WTC11 (cell line): ENCODE results near the gene SIGLEC12.

Experiments used
- CTCF ChIP-seq: fragments of 200-600 bp; IDR thresholded peaks from 2 replicates; pipeline ENCODE4 v1.8.0; 2022; ENCODE audit warnings: antibody characterized with exemption
- E2F1 ChIP-seq: sonication (generic); formaldehyde crosslinking; IDR thresholded peaks from 2 replicates; pipeline ENCODE4 v1.8.0; 2022; ENCODE audit warnings: mild to moderate bottlenecking, missing genetic modification reagents
- E2F4 ChIP-seq: sonication (generic); formaldehyde crosslinking; IDR thresholded peaks from 2 replicates; pipeline ENCODE4 v1.8.1; 2022; ENCODE audit warnings: low read depth, mild to moderate bottlenecking, moderate library complexity, missing genetic modification reagents, borderline replicate concordance
- ELF4 ChIP-seq: sonication (generic); formaldehyde crosslinking; IDR thresholded peaks from 2 replicates; pipeline ENCODE4 v1.8.1; 2022; ENCODE audit warnings: low read depth, mild to moderate bottlenecking, moderate library complexity, missing genetic modification reagents
- FOXK1 ChIP-seq: sonication (generic); formaldehyde crosslinking; IDR thresholded peaks from 2 replicates; pipeline ENCODE4 v1.8.0; 2022; ENCODE audit warnings: mild to moderate bottlenecking, moderate library complexity, missing genetic modification reagents
- IRF1 ChIP-seq: sonication (generic); formaldehyde crosslinking; IDR thresholded peaks from 2 replicates; pipeline ENCODE4 v1.8.0; 2023; ENCODE audit warnings: missing genetic modification reagents
- IRF2 ChIP-seq: sonication (generic); formaldehyde crosslinking; IDR thresholded peaks from 2 replicates; pipeline ENCODE4 v1.8.0; 2022; ENCODE audit warnings: low read depth, missing genetic modification reagents, borderline replicate concordance
- MAX ChIP-seq: sonication (generic); formaldehyde crosslinking; IDR thresholded peaks from 2 replicates; pipeline ENCODE4 v1.8.0; 2022; ENCODE audit warnings: mild to moderate bottlenecking, missing genetic modification reagents
- MXD4 ChIP-seq: fragments of 250-450 bp; sonication (Bioruptor Pico); IDR thresholded peaks from 2 replicates; pipeline ENCODE4 v1.8.0; 2021; ENCODE audit warnings: mild to moderate bottlenecking, moderate library complexity, borderline replicate concordance

GRCh38 chr19:51547397-51548212, 46.0 kb upstream of the SIGLEC12 start:
- TF ChIP-seq IRF2 (CRISPR knock-in tag) (no peak), ELF4 (CRISPR knock-in tag) (no peak), CTCF (no peak), FOXK1 (no peak), MAX (CRISPR knock-in tag) (no peak), MXD4 (CRISPR knock-in tag) (no peak), IRF1 (CRISPR knock-in tag) (no peak), E2F1 (CRISPR knock-in tag) (no peak), E2F4 (CRISPR knock-in tag) (no peak)
